SK-N-SH (cell line): ENCODE results near the gene ZNF354C.

Experiments used
- CTCF ChIP-seq: fragments of 200-600 bp; sonication (generic); IDR thresholded peaks from 2 replicates; pipeline ENCODE4 v1.6.1; 2017; ENCODE audit warnings: antibody characterized with exemption, mild to moderate bottlenecking, moderate library complexity
- EZH2phosphoT487 ChIP-seq: fragments of 200-600 bp; sonication (generic); IDR thresholded peaks from 2 replicates; pipeline ENCODE4 v1.6.1; 2017; ENCODE audit warnings: low read depth, mixed run types, mild to moderate bottlenecking, antibody characterized with exemption, moderate library complexity, borderline replicate concordance
- POLR2AphosphoS5 ChIP-seq: IDR thresholded peaks from 2 replicates; pipeline ENCODE4 v1.6.1; 2012; ENCODE audit warnings: low read depth, low read length
- RXRA ChIP-seq: IDR thresholded peaks from 2 replicates; pipeline ENCODE4 v1.4.0; 2012; ENCODE audit warnings: low read depth, mild to moderate bottlenecking, borderline replicate concordance

GRCh38 chr5:179060116-179061008, at the start of gene ZNF354C:
- TF ChIP-seq POLR2AphosphoS5: peak; percentile 61; the same call in 1 of the 2 replicates
- TF ChIP-seq CTCF: no peak
- TF ChIP-seq EZH2phosphoT487: no peak
- TF ChIP-seq RXRA: no peak
